H1 (cell line): ENCODE results near the gene DNASE1L1.

ENCODE experiments used
- CEBPB ChIP-seq: IDR thresholded peaks from 2 replicates; pipeline ENCODE4 v1.6.1; 2012; ENCODE audit warnings: low read depth, low read length
- CHD2 ChIP-seq: IDR thresholded peaks from 2 replicates; pipeline ENCODE4 v1.6.1; 2012; ENCODE audit warnings: low read length, improper control_type of control experiment
- CREB1 ChIP-seq: IDR thresholded peaks from 2 replicates; pipeline ENCODE4 v1.6.1; 2012; ENCODE audit warnings: inconsistent platforms
- CTCF ChIP-seq, 3 experiments: IDR thresholded peaks; 1 replicate in 2 of 3; 2 replicates in 1 of 3; pipeline versions ENCODE4 v1.5.1 to v1.6.1; 2011; ENCODE audit warnings: low read length in 3 of 3, mild to moderate bottlenecking in 3 of 3, inconsistent platforms in 2 of 3, low read depth in 1 of 3, moderate library complexity in 1 of 3; ENCODE audit not compliant: insufficient read depth in 1 of 3; ENCODE audit errors: control extremely low read depth in 1 of 3
- EZH2 ChIP-seq: fragments of 200-600 bp; sonication (generic); IDR thresholded peaks from 2 replicates; pipeline ENCODE4 v1.7.1; 2012; ENCODE audit warnings: low read depth, mild to moderate bottlenecking, moderate library complexity, low read length, inconsistent platforms; ENCODE audit not compliant: severe bottlenecking
- PHF8 ChIP-seq: fragments of 200-600 bp; sonication (generic); conservative IDR thresholded peaks from 2 replicates; pipeline ENCODE4 v1.7.1; 2012; ENCODE audit warnings: low read depth, mild to moderate bottlenecking, inconsistent platforms, low read length, moderate library complexity
- POLR2A ChIP-seq, 2 experiments: IDR thresholded peaks; 1 replicate in 1 of 2; 2 replicates in 1 of 2; pipeline ENCODE4 v1.6.1; 2011; ENCODE audit warnings: low read depth in 2 of 2, low read length in 2 of 2, mild to moderate bottlenecking in 2 of 2; ENCODE audit errors: control extremely low read depth in 1 of 2
- POLR2AphosphoS5 ChIP-seq: IDR thresholded peaks from 2 replicates; pipeline ENCODE4 v1.6.1; 2011; ENCODE audit warnings: low read depth, low read length
- RNF2 ChIP-seq: fragments of 200-900, 300-1000 bp; sonication (generic); IDR thresholded peaks from 2 replicates; pipeline ENCODE4 v1.7.1; 2016; ENCODE audit warnings: borderline replicate concordance, low read depth, mild to moderate bottlenecking, antibody characterized with exemption, low read length; ENCODE audit not compliant: poor library complexity, severe bottlenecking; ENCODE audit errors: missing control alignments
- SAP30 ChIP-seq: fragments of 300-600 bp; sonication (generic); IDR thresholded peaks from 2 replicates; pipeline ENCODE4 v1.7.1; 2012; ENCODE audit warnings: low read length, moderate library complexity, mild to moderate bottlenecking, inconsistent platforms; ENCODE audit not compliant: insufficient read depth, insufficient replicate concordance
- SIN3A ChIP-seq, 2 experiments: IDR thresholded peaks in 1 of 2; conservative IDR thresholded peaks in 1 of 2; 2 replicates each; pipeline ENCODE4 v1.6.1; 2011 to 2012; ENCODE audit warnings: low read length in 2 of 2, improper control_type of control experiment in 1 of 2, low read depth in 1 of 2, mild to moderate bottlenecking in 1 of 2
- SRF ChIP-seq: IDR thresholded peaks from 2 replicates; pipeline ENCODE4 v1.6.1; 2011; ENCODE audit warnings: mild to moderate bottlenecking, low read depth, low read length, moderate library complexity

- TF ChIP-seq POLR2A (IDR thresholded peaks at IDR 0.05; ENCODE audit: control extremely low read depth in 1 of 2, low read depth in 2 of 2, low read length in 2 of 2) (no peak), PHF8 (no peak), CTCF (IDR thresholded peaks at IDR 0.05; ENCODE audit: control extremely low read depth in 1 of 3, insufficient read depth in 1 of 3, low read depth in 1 of 3, low read length in 3 of 3) (no peak), SIN3A (conservative IDR thresholded peaks at IDR 0.05 in 1 of 2, IDR thresholded peaks at IDR 0.05 in 1 of 2; ENCODE audit: low read depth in 1 of 2, low read length in 2 of 2) (no peak), RNF2 (no peak), SAP30 (no peak), SRF (no peak), POLR2AphosphoS5 (no peak), CHD2 (no peak), EZH2 (no peak), CREB1 (no peak), CEBPB (no peak)
Observed at GRCh38 chrX:154419688-154420401, 10.8 kb upstream of the DNASE1L1 start.
